ENCODE results near the gene APBA2.
A peak's percentile ranks its signal among the peaks of the same experiment; 100 is the strongest.

APBA2 gene

GRCh38 chr15:29135309-29135657 lies 249.5 kb downstream of the APBA2 start:
- TF ChIP-seq CTCF (IDR thresholded peaks at IDR 0.05; ENCODE audit: low read depth, low read length, missing control alignments): no peak
- no peak overlapping the region for H3K4me3 ChIP-seq (ENCODE audit: low read depth, low read length)
- no peak for DNase-seq (ENCODE audit: low read depth)
- in situ Hi-C loops (cut with HindIII; ENCODE audit: low sequenced_read_pairs): no loop called here

- TF ChIP-seq CTCF (IDR thresholded peaks at IDR 0.05; ENCODE audit: low read depth, low read length, missing control alignments): no peak
- in situ Hi-C loops (cut with HindIII; ENCODE audit: low sequenced_read_pairs): no loop called here
- no peak for DNase-seq (ENCODE audit: low read depth)
Measured at GRCh38 chr15:29135702-29136646, 250.2 kb downstream of the APBA2 start.

GRCh38 chr15:29138260-29138659 lies 252.5 kb downstream of the APBA2 start:
- TF ChIP-seq CTCF (IDR thresholded peaks at IDR 0.05; ENCODE audit: low read depth, low read length, missing control alignments): no peak
- in situ Hi-C loops (cut with HindIII; ENCODE audit: low sequenced_read_pairs): no loop called here
- H3K4me3 ChIP-seq (ENCODE audit: low read depth, low read length): no peak overlapping the region
- no peak for DNase-seq (ENCODE audit: low read depth)

More at GRCh38 chr15:29135702-29136646, 250.2 kb downstream of the APBA2 start:
- H3K4me3 ChIP-seq (ENCODE audit: low read depth, low read length): no peak overlapping the region

GRCh38 chr15:29139072-29139471 lies 253.3 kb downstream of the APBA2 start:
- in situ Hi-C loops (cut with HindIII; ENCODE audit: low sequenced_read_pairs): no loop called here
- DNase-seq (ENCODE audit: low read depth): no peak
- no peak for TF ChIP-seq CTCF (IDR thresholded peaks at IDR 0.05; ENCODE audit: low read depth, low read length, missing control alignments)
- no peak overlapping the region for H3K4me3 ChIP-seq (ENCODE audit: low read depth, low read length)

GRCh38 chr15:29139540-29140459 lies 254.0 kb downstream of the APBA2 start:
- TF ChIP-seq CTCF (IDR thresholded peaks at IDR 0.05; ENCODE audit: low read depth, low read length, missing control alignments): peak; percentile 96
- H3K4me3 ChIP-seq (ENCODE audit: low read depth, low read length): no peak overlapping the region
- in situ Hi-C loops (cut with HindIII; ENCODE audit: low sequenced_read_pairs): no loop called here
- no peak for DNase-seq (ENCODE audit: low read depth)

GRCh38 chr15:29140475-29141307 lies 254.9 kb downstream of the APBA2 start:
- in situ Hi-C loops (cut with HindIII; ENCODE audit: low sequenced_read_pairs): no loop called here
- H3K4me3 ChIP-seq (ENCODE audit: low read depth, low read length): no peak overlapping the region
- no peak for TF ChIP-seq CTCF (IDR thresholded peaks at IDR 0.05; ENCODE audit: low read depth, low read length, missing control alignments)
- DNase-seq (ENCODE audit: low read depth): no peak
